ENCODE results near the gene C1QTNF6. TPM values are rescaled to one million over a fixed set of nuclear protein-coding genes. Genes with fewer than 3 reads are reported as not detected.

The C1QTNF6 gene
- total and polyA plus RNA-seq, 10 of the 15 experiments (the other 5 are each of a cell fraction or from before 2014, with no cell fraction given), result 0.16 to 4.1 (median 1.3) TPM

DNA sequence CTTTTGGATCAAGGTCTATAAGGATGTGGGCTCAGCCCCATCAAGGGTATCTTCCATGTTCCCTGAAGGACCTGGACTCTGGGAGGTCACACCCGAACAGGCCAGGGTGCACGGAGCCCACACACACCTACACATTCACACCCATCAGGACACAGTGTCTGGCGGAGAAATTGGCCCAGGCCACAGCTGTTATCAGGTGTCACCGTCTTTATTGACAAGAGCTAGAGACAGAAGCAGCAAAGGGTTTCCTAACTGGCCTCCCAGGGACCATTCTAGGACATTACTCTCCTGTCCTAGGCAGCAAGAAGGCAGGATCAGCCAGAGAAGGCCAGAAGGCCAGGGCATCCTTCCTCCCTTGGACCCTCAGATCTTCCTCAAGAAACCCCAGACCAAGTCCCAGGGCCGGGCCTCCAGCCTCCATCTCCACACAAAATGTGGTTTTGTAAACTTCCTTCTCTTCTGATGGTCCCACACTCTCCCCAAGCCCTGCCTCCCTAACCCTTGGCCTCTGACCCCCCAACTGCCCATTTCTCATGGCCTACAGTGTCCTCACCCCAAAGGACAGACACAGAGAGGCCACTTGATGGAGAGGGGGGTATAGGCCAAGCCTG is 16.1 kb upstream of the C1QTNF6 start:
- no peaks in the 10 kb centered on the region for H3K27me3 ChIP-seq (replicated peaks in 1 of 2; ENCODE audit: control insufficient read depth in 2 of 2, insufficient read depth in 2 of 2, low read length in 1 of 2)
- WGBS (ENCODE audit: insufficient coverage, insufficient replicate concordance, low lambda C conversion rate, missing lambda C conversion rate), result 80% methylated on average over 5 of the region's 5 CpGs
- no peaks in the 10 kb centered on the region for H3K9me3 ChIP-seq (replicated peaks; ENCODE audit: control insufficient read depth, insufficient read depth, low read length)
- H3K4me1 ChIP-seq (ENCODE audit: control insufficient read depth, insufficient read depth, low read length), result peaks cover 21% of the 10 kb centered on the region
- BruUV-seq (replicated peaks), result no TSS peak
- FAIRE-seq (no peak), DNase-seq (ENCODE audit: low read depth, low spot score) (no peak), ATAC-seq (no peak)
- H3K27ac ChIP-seq (ENCODE audit: control insufficient read depth, insufficient read depth), result no peak overlapping the region
- ChIA-PET CTCF (interaction anchor here (0.5 to 1.7 kb wide), 2 partner anchors 13 to 27 kb away, joined by 3 to 8 read pairs; no protein-coding TSS in a partner anchor), RAD21 (ENCODE audit: unreplicated experiment) (no interaction called here), POLR2A (no interaction called here), SMC1A (ENCODE audit: uncharacterized antibody, unreplicated experiment) (interaction anchor here (1.0 to 5.3 kb wide), 2 partner anchors 39 to 56 kb away, joined by 3 to 52 read pairs; partner anchors contain the start of gene RAC2)
- no peak overlapping the region for H2AFZ ChIP-seq (ENCODE audit: control insufficient read depth, low read depth, low read length)
- intact Hi-C loops (cut with micrococcal nuclease; ENCODE audit: unreplicated experiment), result no loop called here
- H3K9ac ChIP-seq (ENCODE audit: control insufficient read depth, insufficient read depth, low read length), result no peak overlapping the region
- no peaks in the 10 kb centered on the region for H3K79me2 ChIP-seq (ENCODE audit: control insufficient read depth, insufficient read depth, low read length)
- no peaks in the 10 kb centered on the region; a peak in 1 of 4 replicates for H3K36me3 ChIP-seq (ENCODE audit: control insufficient read depth in 2 of 2, insufficient read depth in 2 of 2, low read length in 1 of 2)
- H3K4me2 ChIP-seq (ENCODE audit: control insufficient read depth, insufficient read depth), result no peak overlapping the region
- no peak overlapping the region for H3K4me3 ChIP-seq
- TF ChIP-seq, protein P1, sequence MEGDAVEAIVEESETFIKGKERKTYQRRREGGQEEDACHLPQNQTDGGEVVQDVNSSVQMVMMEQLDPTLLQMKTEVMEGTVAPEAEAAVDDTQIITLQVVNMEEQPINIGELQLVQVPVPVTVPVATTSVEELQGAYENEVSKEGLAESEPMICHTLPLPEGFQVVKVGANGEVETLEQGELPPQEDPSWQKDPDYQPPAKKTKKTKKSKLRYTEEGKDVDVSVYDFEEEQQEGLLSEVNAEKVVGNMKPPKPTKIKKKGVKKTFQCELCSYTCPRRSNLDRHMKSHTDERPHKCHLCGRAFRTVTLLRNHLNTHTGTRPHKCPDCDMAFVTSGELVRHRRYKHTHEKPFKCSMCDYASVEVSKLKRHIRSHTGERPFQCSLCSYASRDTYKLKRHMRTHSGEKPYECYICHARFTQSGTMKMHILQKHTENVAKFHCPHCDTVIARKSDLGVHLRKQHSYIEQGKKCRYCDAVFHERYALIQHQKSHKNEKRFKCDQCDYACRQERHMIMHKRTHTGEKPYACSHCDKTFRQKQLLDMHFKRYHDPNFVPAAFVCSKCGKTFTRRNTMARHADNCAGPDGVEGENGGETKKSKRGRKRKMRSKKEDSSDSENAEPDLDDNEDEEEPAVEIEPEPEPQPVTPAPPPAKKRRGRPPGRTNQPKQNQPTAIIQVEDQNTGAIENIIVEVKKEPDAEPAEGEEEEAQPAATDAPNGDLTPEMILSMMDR (IDR thresholded peaks at IDR 0.05 in 2 of 3, conservative IDR thresholded peaks at IDR 0.05 in 1 of 3; ENCODE audit: control insufficient read depth in 2 of 3, extremely low read depth in 1 of 3, insufficient read depth in 1 of 3, low read depth in 3 of 3, low read length in 3 of 3), result no peak
- TF ChIP-seq DPF2 (IDR thresholded peaks at IDR 0.05), result no peak
- peak; percentile 56; the same call in 1 of the 2 replicates for TF ChIP-seq POLR2AphosphoS2 (IDR thresholded peaks at IDR 0.05; ENCODE audit: low read depth, low read length)
- no peak for TF ChIP-seq BRCA1 (IDR thresholded peaks at IDR 0.05; ENCODE audit: low read depth, low read length)
- no peaks in the 10 kb centered on the region for H4K20me1 ChIP-seq (ENCODE audit: control insufficient read depth, insufficient read depth)
- in situ Hi-C loops (cut with MboI), result loop anchor here (25.0 kb wide), 1 partner anchor 1817 kb away; the partner anchor contains the start of gene HMOX1

All from GM12878 (cell line).